HFF-Myc (cell line): Measurements from ENCODE around the gene MFN2.

Experiments
- DNase-seq: peaks from one replicate; pipeline ENCODE4 v3.0.0-alpha.2; 2011; ENCODE audit warnings: low read depth; ENCODE audit errors: extremely low read depth
- H3K4me3 ChIP-seq: replicated peaks from 2 replicates; pipeline ENCODE4 v1.5.1; 2011; ENCODE audit warnings: low read depth, mild to moderate bottlenecking, control low read depth, low read length
- TF ChIP-seq, protein P1 (sequence below): IDR thresholded peaks from 2 replicates; pipeline ENCODE4 v1.5.1; 2012; ENCODE audit warnings: mild to moderate bottlenecking, low read depth, low read length, control low read depth; ENCODE audit errors: missing control alignments

The MFN2 gene

DNA sequence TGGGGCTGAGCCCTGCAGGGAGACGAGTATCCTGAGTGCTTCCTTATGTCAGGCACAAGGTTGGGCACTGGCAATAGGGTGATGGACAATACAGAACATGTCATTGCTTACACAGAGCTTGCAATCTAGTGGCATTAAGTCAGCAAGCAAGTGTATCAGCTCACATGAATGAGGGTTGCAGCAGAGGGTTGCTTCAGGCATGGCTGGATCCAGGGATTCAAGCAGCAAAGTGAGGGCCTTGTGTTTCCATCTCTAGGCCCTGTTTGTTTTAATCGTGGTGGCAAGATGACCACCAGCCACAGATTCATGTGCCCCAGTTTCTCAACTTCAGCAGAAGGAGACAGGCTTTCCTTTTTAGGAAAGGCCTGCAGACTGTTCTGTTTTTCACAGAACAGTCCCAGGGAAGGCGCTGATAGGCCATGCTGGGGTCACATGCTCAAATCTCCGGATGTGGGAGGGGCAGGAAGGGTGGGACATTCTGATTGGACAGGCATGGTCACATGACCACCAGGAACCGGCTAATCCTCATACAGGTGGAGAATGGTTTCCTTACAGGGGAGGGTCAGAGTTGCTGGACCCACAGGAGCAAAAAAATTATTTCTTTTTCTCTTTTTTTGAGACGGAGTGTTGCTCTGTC is 31.3 kb upstream of the MFN2 start:
- no peak for DNase-seq
- no peak overlapping the region for H3K4me3 ChIP-seq
- TF ChIP-seq, protein P1, sequence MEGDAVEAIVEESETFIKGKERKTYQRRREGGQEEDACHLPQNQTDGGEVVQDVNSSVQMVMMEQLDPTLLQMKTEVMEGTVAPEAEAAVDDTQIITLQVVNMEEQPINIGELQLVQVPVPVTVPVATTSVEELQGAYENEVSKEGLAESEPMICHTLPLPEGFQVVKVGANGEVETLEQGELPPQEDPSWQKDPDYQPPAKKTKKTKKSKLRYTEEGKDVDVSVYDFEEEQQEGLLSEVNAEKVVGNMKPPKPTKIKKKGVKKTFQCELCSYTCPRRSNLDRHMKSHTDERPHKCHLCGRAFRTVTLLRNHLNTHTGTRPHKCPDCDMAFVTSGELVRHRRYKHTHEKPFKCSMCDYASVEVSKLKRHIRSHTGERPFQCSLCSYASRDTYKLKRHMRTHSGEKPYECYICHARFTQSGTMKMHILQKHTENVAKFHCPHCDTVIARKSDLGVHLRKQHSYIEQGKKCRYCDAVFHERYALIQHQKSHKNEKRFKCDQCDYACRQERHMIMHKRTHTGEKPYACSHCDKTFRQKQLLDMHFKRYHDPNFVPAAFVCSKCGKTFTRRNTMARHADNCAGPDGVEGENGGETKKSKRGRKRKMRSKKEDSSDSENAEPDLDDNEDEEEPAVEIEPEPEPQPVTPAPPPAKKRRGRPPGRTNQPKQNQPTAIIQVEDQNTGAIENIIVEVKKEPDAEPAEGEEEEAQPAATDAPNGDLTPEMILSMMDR, result no peak

DNA sequence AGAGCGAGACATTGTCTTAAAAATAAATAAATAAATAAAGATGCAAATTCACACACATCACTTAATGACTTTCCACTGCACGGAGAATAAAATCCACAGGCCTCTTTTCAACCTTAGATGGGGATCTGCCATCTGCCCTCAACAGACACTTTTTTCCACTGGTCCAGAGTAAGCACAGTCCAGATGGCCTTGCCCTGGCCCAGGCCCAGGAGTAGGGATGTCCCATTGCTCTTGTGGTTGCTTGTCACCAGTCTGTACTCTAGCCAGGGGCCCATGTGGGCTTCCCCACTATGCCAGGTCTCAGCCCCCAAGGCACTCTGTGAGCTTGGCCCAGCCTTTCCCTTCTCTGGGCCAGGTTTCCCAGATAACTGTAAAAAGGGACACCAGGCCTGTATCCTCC is 28.3 kb upstream of the MFN2 start:
- no peak for DNase-seq
- TF ChIP-seq, protein P1, result no peak
- no peak overlapping the region for H3K4me3 ChIP-seq

DNA sequence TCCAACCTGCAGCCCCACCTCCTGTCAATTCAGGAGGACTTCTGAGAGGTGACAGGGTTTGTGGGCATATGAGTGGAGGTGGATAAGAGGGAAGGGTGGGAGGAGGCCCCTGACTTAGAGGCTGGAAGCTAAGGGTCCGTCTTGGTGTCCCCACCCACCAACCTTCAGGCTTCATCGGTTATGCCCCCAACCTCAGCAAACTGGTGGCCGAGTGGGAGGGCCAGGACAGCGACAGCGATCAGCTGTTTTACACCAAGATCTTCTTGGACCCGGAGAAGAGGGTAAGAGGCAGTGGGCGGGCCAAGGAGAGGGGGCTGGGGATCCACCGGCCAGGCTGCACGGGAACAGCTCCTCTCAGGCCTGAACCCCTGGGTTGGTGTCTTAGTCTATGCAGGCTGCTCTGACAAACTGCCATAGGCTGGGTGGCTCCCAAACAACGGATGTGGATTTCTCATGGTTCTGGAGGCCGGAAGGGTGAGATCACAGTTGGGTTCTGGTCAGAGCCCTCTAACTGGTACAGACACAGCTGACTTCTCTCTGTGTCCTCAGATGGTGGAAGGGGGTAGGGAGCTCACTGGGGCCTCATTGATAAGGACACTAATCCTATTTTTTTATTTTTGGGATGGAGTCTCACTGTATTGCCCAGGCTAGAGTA is 27.7 kb upstream of the MFN2 start:
- TF ChIP-seq, protein P1, result no peak
- H3K4me3 ChIP-seq, result no peak overlapping the region
- no peak for DNase-seq

DNA sequence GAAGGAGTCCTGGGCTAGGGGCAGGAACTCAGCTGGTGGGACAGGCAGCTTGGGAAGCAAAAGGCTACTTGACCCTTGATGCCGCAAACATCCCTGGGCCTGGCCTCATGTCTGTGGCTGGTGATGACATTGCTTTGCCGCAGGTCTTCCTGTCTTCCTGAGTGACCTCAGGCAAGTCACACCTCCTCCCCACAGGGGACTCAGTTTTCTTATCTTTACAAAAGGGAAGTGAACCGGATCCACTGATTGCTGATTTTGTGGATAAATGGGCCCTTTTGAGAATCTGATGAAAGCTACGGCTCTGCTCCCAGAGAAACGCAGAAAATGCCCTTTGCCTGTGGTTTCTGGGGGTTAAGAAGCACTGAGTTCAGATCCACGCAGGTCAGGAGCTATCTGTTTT is 25.0 kb upstream of the MFN2 start:
- TF ChIP-seq, protein P1, result no peak
- no peak for DNase-seq
- H3K4me3 ChIP-seq, result no peak overlapping the region

DNA sequence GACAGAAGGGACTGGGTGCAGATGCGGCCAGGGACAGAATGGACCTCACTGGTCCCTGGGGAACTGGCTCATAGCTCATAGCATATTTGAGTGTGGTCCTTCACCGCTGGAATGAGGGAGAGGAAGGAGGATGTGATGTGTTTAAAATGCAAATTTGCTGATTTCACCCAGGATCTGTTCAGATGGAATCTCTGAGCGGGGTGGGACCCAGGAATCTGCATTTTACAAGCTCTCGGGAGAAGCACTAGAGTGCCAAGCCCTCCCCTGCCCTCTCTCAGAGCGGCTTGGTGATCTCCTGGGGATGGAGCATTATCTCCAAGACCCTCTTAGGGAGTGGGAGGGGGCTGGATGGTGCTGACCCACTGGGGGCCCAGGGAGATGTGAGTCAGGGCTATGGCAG is 22.8 kb upstream of the MFN2 start:
- TF ChIP-seq, protein P1, result no peak
- H3K4me3 ChIP-seq, result no peak overlapping the region
- DNase-seq, result no peak

DNA sequence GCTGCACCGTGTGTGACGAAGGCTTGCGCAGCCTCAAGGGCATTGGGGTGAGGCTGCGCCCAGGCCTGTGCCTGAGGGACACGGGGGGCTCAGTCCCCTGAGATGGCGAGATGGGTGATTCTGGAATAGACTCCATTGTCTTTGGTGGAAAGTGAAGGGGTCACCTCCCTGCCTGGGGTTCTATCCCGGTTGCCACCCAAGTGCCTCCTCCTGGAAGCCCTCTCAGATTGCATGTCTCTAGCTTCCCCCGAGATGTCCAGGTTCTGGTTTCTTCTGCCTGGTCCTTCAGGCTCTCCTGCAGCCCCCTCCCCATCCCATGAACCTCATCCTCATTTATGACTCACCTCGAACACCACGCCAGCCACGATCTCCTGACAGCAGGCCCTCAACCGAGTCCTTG is 22.3 kb upstream of the MFN2 start:
- no peak for DNase-seq
- H3K4me3 ChIP-seq, result no peak overlapping the region
- TF ChIP-seq, protein P1, result no peak
